ENCODE results near the gene FARS2.

The FARS2 gene

DNA sequence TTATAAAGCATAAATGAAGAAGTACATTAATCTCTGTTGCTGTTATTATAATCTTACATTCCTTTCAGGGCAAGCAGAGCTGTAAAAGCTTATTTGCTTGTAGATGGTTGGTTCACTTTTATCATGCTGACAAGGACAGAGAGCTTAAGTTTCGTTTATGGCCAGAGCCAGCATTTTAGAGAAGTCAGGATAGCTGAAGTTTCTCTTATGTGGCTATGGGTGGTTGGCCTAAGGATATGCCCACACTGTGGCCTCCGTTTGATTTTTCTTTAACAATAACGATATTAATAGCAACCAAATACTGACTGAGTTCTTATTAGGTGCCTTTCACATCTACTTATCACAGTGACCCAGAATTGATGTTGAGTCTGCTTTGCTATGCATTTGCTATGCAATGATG lies 78.5 kb downstream of the FARS2 start:
- POLR2A ChIA-PET: no interaction called here
- no peak for TF ChIP-seq ZNF174 (tag by site-specific recombination; IDR thresholded peaks at IDR 0.05)
- TF ChIP-seq, protein P1, sequence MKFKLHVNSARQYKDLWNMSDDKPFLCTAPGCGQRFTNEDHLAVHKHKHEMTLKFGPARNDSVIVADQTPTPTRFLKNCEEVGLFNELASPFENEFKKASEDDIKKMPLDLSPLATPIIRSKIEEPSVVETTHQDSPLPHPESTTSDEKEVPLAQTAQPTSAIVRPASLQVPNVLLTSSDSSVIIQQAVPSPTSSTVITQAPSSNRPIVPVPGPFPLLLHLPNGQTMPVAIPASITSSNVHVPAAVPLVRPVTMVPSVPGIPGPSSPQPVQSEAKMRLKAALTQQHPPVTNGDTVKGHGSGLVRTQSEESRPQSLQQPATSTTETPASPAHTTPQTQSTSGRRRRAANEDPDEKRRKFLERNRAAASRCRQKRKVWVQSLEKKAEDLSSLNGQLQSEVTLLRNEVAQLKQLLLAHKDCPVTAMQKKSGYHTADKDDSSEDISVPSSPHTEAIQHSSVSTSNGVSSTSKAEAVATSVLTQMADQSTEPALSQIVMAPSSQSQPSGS (tag by site-specific recombination; IDR thresholded peaks at IDR 0.05; ENCODE audit: low read depth): no peak
- TF ChIP-seq, protein P2, sequence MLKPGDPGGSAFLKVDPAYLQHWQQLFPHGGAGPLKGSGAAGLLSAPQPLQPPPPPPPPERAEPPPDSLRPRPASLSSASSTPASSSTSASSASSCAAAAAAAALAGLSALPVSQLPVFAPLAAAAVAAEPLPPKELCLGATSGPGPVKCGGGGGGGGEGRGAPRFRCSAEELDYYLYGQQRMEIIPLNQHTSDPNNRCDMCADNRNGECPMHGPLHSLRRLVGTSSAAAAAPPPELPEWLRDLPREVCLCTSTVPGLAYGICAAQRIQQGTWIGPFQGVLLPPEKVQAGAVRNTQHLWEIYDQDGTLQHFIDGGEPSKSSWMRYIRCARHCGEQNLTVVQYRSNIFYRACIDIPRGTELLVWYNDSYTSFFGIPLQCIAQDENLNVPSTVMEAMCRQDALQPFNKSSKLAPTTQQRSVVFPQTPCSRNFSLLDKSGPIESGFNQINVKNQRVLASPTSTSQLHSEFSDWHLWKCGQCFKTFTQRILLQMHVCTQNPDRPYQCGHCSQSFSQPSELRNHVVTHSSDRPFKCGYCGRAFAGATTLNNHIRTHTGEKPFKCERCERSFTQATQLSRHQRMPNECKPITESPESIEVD (tag by site-specific recombination; IDR thresholded peaks at IDR 0.05): no peak
- TF ChIP-seq ZNF239 (tag by site-specific recombination; IDR thresholded peaks at IDR 0.05): no peak
- no peak for TF ChIP-seq GLI2 (tag by site-specific recombination; IDR thresholded peaks at IDR 0.05; ENCODE audit: borderline replicate concordance, low read depth)
- no peak for TF ChIP-seq ZNF23 (tag by site-specific recombination; IDR thresholded peaks at IDR 0.05; ENCODE audit: borderline replicate concordance)
- no peaks in the 10 kb centered on the region for H3K36me3 ChIP-seq (ENCODE audit: control insufficient read depth in 2 of 2, insufficient read depth in 1 of 2, low read length in 2 of 2)
- H3K4me1 ChIP-seq (ENCODE audit: control insufficient read depth, insufficient read depth, low read length): peaks cover 6% of the 10 kb centered on the region; the same call in 1 of the 2 replicates
- no peak overlapping the region for H3K27ac ChIP-seq (ENCODE audit: extremely low read depth, low read depth, low read length)
- no peak overlapping the region for H3K4me3 ChIP-seq (ENCODE audit: low read depth, low read length)
- CTCF ChIA-PET: no interaction called here
- no peaks in the 10 kb centered on the region for H3K9me3 ChIP-seq (ENCODE audit: control insufficient read depth, insufficient read depth, low read depth, low read length)

DNA sequence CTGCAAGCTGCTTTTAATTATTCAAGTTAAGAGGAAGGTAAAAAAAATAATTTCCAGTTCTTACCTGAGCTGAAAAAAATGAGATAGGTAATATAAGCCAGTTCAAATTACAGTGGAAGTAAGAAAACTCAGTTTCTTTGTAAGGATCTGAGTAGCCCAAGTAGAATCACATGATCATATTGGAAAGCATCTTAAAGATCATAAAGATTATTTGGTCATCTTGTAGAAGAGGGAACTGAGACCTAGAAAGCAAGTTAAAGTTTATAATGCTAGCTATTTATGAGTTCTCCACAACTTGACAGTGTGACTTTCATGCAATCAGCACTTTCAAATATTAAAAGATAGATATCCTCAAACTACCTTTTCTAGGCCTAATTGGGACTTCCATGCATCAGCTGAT lies 80.5 kb downstream of the FARS2 start:
- CTCF ChIA-PET: no interaction called here

GRCh38 chr6:5343998-5344397 lies 82.7 kb downstream of the FARS2 start:
- Histone ChIP-seq H3K36me3 (ENCODE audit: control insufficient read depth in 2 of 2, insufficient read depth in 1 of 2, low read length in 2 of 2) (no peaks in the 10 kb centered on the region), H3K4me1 (ENCODE audit: control insufficient read depth, insufficient read depth, low read length) (no peaks in the 10 kb centered on the region), H3K4me3 (ENCODE audit: low read depth, low read length) (no peak overlapping the region), H3K9me3 (ENCODE audit: control insufficient read depth, insufficient read depth, low read depth, low read length) (no peaks in the 10 kb centered on the region), H3K27ac (ENCODE audit: extremely low read depth, low read depth, low read length) (no peak overlapping the region)
- TF ChIP-seq ZNF157 (tag by site-specific recombination; IDR thresholded peaks at IDR 0.05): no peak
- no peak for TF ChIP-seq ZNF623 (tag by site-specific recombination; IDR thresholded peaks at IDR 0.05)
- no peak for TF ChIP-seq ZNF561 (tag by site-specific recombination; IDR thresholded peaks at IDR 0.05; ENCODE audit: borderline replicate concordance)
- no peak for TF ChIP-seq ZNF133 (tag by site-specific recombination; IDR thresholded peaks at IDR 0.05)
- TF ChIP-seq ZNF274 (IDR thresholded peaks at IDR 0.05; ENCODE audit: low read length): no peak
- no peak for TF ChIP-seq ZNF274 (tag by site-specific recombination; IDR thresholded peaks at IDR 0.05; ENCODE audit: borderline replicate concordance)
- TF ChIP-seq ZNF148 (tag by site-specific recombination; IDR thresholded peaks at IDR 0.05; ENCODE audit: borderline replicate concordance): no peak
- no peak for TF ChIP-seq ZNF354C (tag by site-specific recombination; IDR thresholded peaks at IDR 0.05; ENCODE audit: borderline replicate concordance, low read depth)
- TF ChIP-seq, protein P3, sequence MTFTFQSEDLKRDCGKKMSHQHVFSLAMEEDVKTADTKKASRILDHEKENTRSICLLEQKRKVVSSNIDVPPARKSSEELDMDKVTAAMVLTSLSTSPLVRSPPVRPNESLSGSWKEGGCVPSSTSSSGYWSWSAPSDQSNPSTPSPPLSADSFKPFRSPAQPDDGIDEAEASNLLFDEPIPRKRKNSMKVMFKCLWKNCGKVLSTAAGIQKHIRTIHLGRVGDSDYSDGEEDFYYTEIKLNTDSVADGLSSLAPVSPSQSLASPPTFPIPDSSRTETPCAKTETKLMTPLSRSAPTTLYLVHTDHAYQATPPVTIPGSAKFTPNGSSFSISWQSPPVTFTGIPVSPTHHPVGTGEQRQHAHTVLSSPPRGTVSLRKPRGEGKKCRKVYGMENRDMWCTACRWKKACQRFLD (tag by site-specific recombination; IDR thresholded peaks at IDR 0.05): no peak
- no peak for TF ChIP-seq ZNF341 (tag by site-specific recombination; IDR thresholded peaks at IDR 0.05; ENCODE audit: low read depth)
- CTCF ChIA-PET: interaction anchor here (0.7 to 1.3 kb wide), 3 partner anchors 14 to 1261 kb away, joined by 3 to 5 read pairs (median 4); no protein-coding TSS in a partner anchor
- POLR2A ChIA-PET: interaction anchor here (0.7 kb wide), 1 partner anchor 62 kb away, joined by 4 read pairs; no protein-coding TSS in a partner anchor

More for the DNA sequence above, 80.5 kb downstream of the FARS2 start:
- H3K9me3 ChIP-seq (ENCODE audit: control insufficient read depth, insufficient read depth, low read depth, low read length): no peaks in the 10 kb centered on the region
- no peak overlapping the region for H3K4me3 ChIP-seq (ENCODE audit: low read depth, low read length)
- TF ChIP-seq ZNF776 (tag by site-specific recombination; IDR thresholded peaks at IDR 0.05; ENCODE audit: borderline replicate concordance) (no peak), ZNF174 (tag by site-specific recombination; IDR thresholded peaks at IDR 0.05) (no peak), ZNF211 (tag by site-specific recombination; IDR thresholded peaks at IDR 0.05; ENCODE audit: low read depth) (no peak), ZNF354C (tag by site-specific recombination; IDR thresholded peaks at IDR 0.05; ENCODE audit: borderline replicate concordance, low read depth) (no peak), ZNF302 (tag by site-specific recombination; IDR thresholded peaks at IDR 0.05; ENCODE audit: low read depth) (no peak), ZNF280C (tag by site-specific recombination; IDR thresholded peaks at IDR 0.05) (no peak), ZXDB (tag by site-specific recombination; IDR thresholded peaks at IDR 0.05) (no peak), ZNF184 (tag by site-specific recombination; IDR thresholded peaks at IDR 0.05) (no peak), ZNF664 (tag by site-specific recombination; IDR thresholded peaks at IDR 0.05) (no peak), ZNF658 (tag by site-specific recombination; IDR thresholded peaks at IDR 0.05) (no peak)
- H3K27ac ChIP-seq (ENCODE audit: extremely low read depth, low read depth, low read length): no peak overlapping the region
- peaks cover 6% of the 10 kb centered on the region; the same call in 1 of the 2 replicates for H3K4me1 ChIP-seq (ENCODE audit: control insufficient read depth, insufficient read depth, low read length)
- H3K36me3 ChIP-seq (ENCODE audit: control insufficient read depth in 2 of 2, insufficient read depth in 1 of 2, low read length in 2 of 2): no peaks in the 10 kb centered on the region
- POLR2A ChIA-PET: no interaction called here
